Esophagus (tissue), 2 donors: Measurements from ENCODE around the gene EIF1AX. TPM values are rescaled to one million over a fixed set of nuclear protein-coding genes. Genes with fewer than 3 reads are reported as not detected.

Experiments
- H3K27ac ChIP-seq, 2 donors: one replicate each; pipeline ENCODE4 v1.5.1; 2013; ENCODE audit warnings: low read depth in 2 of 2, mild to moderate bottlenecking in 2 of 2, inconsistent platforms in 1 of 2, low read length in 1 of 2, moderate library complexity in 1 of 2
- H3K27me3 ChIP-seq, 2 donors: one replicate each; pipeline ENCODE4 v1.6.1; 2013; ENCODE audit warnings: low read length in 2 of 2, control low read depth in 1 of 2, mild to moderate bottlenecking in 1 of 2; ENCODE audit not compliant: insufficient read depth in 2 of 2, control insufficient read depth in 1 of 2
- H3K36me3 ChIP-seq, 2 donors: one replicate each; pipeline ENCODE4 v1.6.1; 2013; ENCODE audit warnings: low read length in 1 of 2; ENCODE audit not compliant: control insufficient read depth in 2 of 2, insufficient read depth in 2 of 2
- H3K4me1 ChIP-seq, 2 donors: one replicate each; pipeline ENCODE4 v1.6.1; 2013; ENCODE audit warnings: low read length in 1 of 2; ENCODE audit not compliant: control insufficient read depth in 2 of 2, insufficient read depth in 2 of 2
- H3K4me3 ChIP-seq, 2 donors: one replicate each; pipeline ENCODE4 v1.5.1; 2013; ENCODE audit warnings: low read length in 2 of 2, mild to moderate bottlenecking in 2 of 2, low read depth in 1 of 2, moderate library complexity in 1 of 2
- H3K9me3 ChIP-seq, 2 donors: one replicate each; pipeline ENCODE4 v1.6.1; 2013; ENCODE audit warnings: mild to moderate bottlenecking in 2 of 2, low read depth in 1 of 2, low read length in 1 of 2, moderate library complexity in 1 of 2; ENCODE audit not compliant: control insufficient read depth in 2 of 2, insufficient read depth in 1 of 2
- WGBS, 2 donors: extraction: QIAGEN DNeasy Blood & Tissue Kit; methylation state at CpG; one replicate each; pipeline ENCODE4 v1.1.7; 2013; 5-methylcytosine and 5-hydroxymethylcytosine counted together
- polyA plus RNA-seq, 2 donors: library from polyadenylated mRNA; stranded (reverse); fragments of 200-250 nt; gene quantifications; one replicate each; pipeline ENCODE4 v1.2.3, GENCODE V29; 2013
- donor health status: healthy with polysubstance abuse.
- donor health status: Bipolar disorder and iron deficiency.

Gene EIF1AX
- polyA plus RNA-seq, 2 donors = 22.6 to 45.0 TPM

DNA sequence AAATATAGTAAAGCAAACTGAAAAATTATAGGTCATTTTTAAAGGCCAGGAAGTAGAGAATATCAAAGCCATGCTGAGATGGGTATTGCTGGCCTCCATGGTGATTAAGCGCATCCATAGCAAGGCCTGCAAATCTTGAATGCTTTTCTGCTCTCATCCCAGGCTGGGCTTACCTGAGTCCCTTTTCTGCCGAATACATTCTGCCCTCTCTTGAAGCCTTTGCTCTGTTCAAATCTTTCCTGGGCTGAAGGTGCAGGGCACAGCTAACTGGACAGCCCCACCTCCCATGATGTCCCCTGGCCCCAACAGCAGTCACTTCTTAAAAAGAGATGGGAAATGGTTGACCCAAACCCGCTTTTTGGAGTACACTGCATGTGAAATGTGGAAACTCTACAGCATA, 10.1 kb upstream of the EIF1AX start:
- no peaks in the 10 kb centered on the region for H3K4me1 ChIP-seq
- no peak overlapping the region for H3K27ac ChIP-seq
- 95 to 99% methylated on average over 3 of the region's 3 CpGs for WGBS, 2 donors
- H3K4me3 ChIP-seq = no peak overlapping the region
- no peaks in the 10 kb centered on the region for H3K27me3 ChIP-seq
- H3K36me3 ChIP-seq = peaks cover 0 to 6% of the 10 kb centered on the region in 2 donors
- H3K9me3 ChIP-seq = no peaks in the 10 kb centered on the region

- H3K27me3 ChIP-seq = no peaks in the 10 kb centered on the region
- 83 to 95% methylated on average over 2 of the region's 2 CpGs for WGBS, 2 donors
- no peaks in the 10 kb centered on the region for H3K9me3 ChIP-seq
- no peak overlapping the region for H3K27ac ChIP-seq
- peaks cover 0 to 3% of the 10 kb centered on the region in 2 donors for H3K36me3 ChIP-seq
- H3K4me3 ChIP-seq = no peak overlapping the region
- H3K4me1 ChIP-seq = no peaks in the 10 kb centered on the region
Measured at GRCh38 chrX:20149326-20149725, 7.7 kb upstream of the EIF1AX start.

DNA sequence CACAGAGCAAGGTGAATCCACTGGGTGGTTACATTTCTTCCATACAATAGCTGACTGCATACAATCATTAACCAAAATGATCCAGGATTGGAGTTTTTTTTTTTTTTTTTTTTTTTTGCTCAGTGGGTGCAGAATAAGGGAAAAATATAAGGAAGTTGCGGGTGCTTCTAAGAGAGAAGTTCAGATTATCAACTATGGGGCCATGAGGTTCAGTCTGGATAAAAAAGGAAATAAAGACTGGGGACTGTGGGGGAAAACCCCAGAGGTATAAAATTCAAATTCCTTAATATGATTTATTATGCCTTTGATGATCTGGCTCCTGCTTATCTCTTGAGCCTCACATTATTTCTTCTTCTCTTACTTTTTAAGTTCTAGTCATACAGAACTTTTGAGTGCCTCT, 5.9 kb upstream of the EIF1AX start:
- Histone ChIP-seq H3K4me3 (no peak overlapping the region), H3K27me3 (no peaks in the 10 kb centered on the region), H3K27ac (no peak overlapping the region), H3K9me3 (no peaks in the 10 kb centered on the region), H3K36me3 (peaks cover 0 to 3% of the 10 kb centered on the region in 2 donors), H3K4me1 (no peaks in the 10 kb centered on the region)
- 71 to 87% methylated on average over 1 of the region's 1 CpG for WGBS, 2 donors

DNA sequence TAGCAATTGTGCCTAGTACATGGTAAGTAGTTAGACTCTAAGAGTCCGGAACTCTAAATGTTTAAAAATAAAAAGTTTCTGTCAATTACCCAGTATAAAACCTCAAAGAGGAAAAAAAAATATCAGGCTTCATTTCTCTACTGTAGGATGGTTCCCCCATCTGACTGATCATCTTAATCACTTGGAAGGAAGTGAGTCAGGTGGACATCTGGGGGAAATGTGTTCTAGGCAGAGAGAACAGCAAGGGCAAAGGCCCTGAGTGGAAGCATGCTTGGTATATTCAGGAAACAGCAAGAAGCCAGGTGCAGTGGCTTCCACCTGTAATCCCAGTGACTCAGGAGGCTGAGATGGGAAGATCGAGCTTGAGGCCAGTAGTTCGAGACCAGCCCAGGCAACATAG, 2.9 kb upstream of the EIF1AX start:
- Histone ChIP-seq H3K9me3 (no peaks in the 10 kb centered on the region), H3K27ac (no peak overlapping the region), H3K4me3 (no peak overlapping the region), H3K36me3 (no peaks in the 10 kb centered on the region), H3K27me3 (no peaks in the 10 kb centered on the region), H3K4me1 (no peaks in the 10 kb centered on the region)
- WGBS, 2 donors = 73 to 85% methylated on average over 3 of the region's 3 CpGs

- H3K9me3 ChIP-seq = no peaks in the 10 kb centered on the region
- WGBS, 2 donors = 66 to 79% methylated on average over 2 of the region's 2 CpGs
- H3K4me3 ChIP-seq = no peak overlapping the region
- H3K27me3 ChIP-seq = no peaks in the 10 kb centered on the region
- no peak overlapping the region for H3K27ac ChIP-seq
- H3K4me1 ChIP-seq = no peaks in the 10 kb centered on the region
- no peaks in the 10 kb centered on the region for H3K36me3 ChIP-seq
Measured at GRCh38 chrX:20143561-20143960, 1.9 kb upstream of the EIF1AX start.

DNA sequence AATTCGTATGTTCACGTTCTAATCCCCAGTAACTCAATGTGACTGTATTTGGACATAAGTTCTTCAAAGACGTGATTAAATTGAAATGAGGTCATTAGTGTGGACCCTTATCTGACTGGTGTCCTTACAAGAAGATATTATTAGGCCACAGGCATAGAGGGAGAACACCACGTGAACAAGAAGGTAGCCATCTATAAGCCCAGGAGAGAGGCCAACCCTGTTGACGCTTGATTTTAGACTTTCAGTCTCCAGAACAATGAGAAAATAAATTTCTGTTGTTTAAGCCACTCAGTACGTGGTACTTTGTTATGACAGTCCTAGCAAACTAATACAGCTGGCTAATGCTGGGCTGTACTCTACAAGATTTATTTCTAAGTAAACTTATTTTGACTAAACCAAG, 1.5 kb upstream of the EIF1AX start:
- 68 to 74% methylated on average over 6 of the region's 6 CpGs for WGBS, 2 donors
- Histone ChIP-seq H3K9me3 (no peaks in the 10 kb centered on the region), H3K4me1 (no peaks in the 10 kb centered on the region), H3K27ac (no peak overlapping the region), H3K4me3 (no peak overlapping the region), H3K36me3 (no peaks in the 10 kb centered on the region), H3K27me3 (no peaks in the 10 kb centered on the region)

GRCh38 chrX:20140420-20140819, 1.2 kb downstream of the EIF1AX start:
- Histone ChIP-seq H3K9me3 (no peaks in the 10 kb centered on the region), H3K27me3 (no peaks in the 10 kb centered on the region), H3K4me3 (peak overlapping the region in 1 of 2 donors; percentile 76), H3K4me1 (no peaks in the 10 kb centered on the region), H3K27ac (peak overlapping the region; percentile 31 to 67), H3K36me3 (no peaks in the 10 kb centered on the region)
- 2 to 27% methylated on average over 3 of the region's 3 CpGs for WGBS, 2 donors

- H3K4me1 ChIP-seq = no peaks in the 10 kb centered on the region
- H3K9me3 ChIP-seq = no peaks in the 10 kb centered on the region
- no peaks in the 10 kb centered on the region for H3K36me3 ChIP-seq
- 29 to 30% methylated on average over 2 of the region's 2 CpGs for WGBS, 2 donors
- no peak overlapping the region for H3K27ac ChIP-seq
- H3K27me3 ChIP-seq = no peaks in the 10 kb centered on the region
- H3K4me3 ChIP-seq = peak overlapping the region in 1 of 2 donors; percentile 76
Measured at GRCh38 chrX:20139966-20140365, 1.7 kb downstream of the EIF1AX start.

DNA sequence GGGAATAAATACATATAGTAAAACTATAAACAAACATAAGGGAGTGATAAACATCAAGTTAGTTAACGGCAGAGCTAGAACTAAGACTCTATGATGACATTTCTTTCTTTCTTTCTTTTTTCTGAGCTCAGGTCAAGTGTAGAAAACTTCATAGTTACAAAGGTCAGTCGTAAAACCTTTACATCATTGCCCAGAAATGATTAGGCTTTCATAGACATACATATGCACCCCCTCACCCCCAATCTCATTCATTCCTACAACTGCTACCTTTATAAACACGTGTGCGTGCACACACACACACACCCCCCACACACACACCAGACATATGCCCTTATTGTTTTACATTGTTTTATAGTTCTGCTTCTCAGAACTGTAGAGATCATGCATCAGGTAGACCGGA, 5.7 kb downstream of the EIF1AX start:
- 77 to 81% methylated on average over 5 of the region's 5 CpGs for WGBS, 2 donors
- no peak overlapping the region for H3K4me3 ChIP-seq
- no peaks in the 10 kb centered on the region for H3K27me3 ChIP-seq
- peaks cover 0 to 4% of the 10 kb centered on the region in 2 donors for H3K36me3 ChIP-seq
- H3K4me1 ChIP-seq = no peaks in the 10 kb centered on the region
- no peak overlapping the region for H3K27ac ChIP-seq
- no peaks in the 10 kb centered on the region for H3K9me3 ChIP-seq

- 81 to 90% methylated on average over 1 of the region's 1 CpG for WGBS, 2 donors
- H3K4me3 ChIP-seq = no peak overlapping the region
- no peak overlapping the region for H3K27ac ChIP-seq
- no peaks in the 10 kb centered on the region for H3K27me3 ChIP-seq
- H3K36me3 ChIP-seq = peaks cover 0 to 4% of the 10 kb centered on the region in 2 donors
- no peaks in the 10 kb centered on the region for H3K4me1 ChIP-seq
- H3K9me3 ChIP-seq = no peaks in the 10 kb centered on the region
Measured at GRCh38 chrX:20132666-20133065, 9.0 kb downstream of the EIF1AX start.
